Muscle of arm (tissue), 14 donors: ENCODE results near the gene PLA1A. TPM values are rescaled to one million over a fixed set of nuclear protein-coding genes. Genes with fewer than 3 reads are reported as not detected.
"Not testable (repeated sequence)": the region's sequence is repeated elsewhere in the genome, so short reads cannot be mapped to it uniquely, and the experiment has no call there.

Source experiments
- DNase-seq: peaks from one replicate; pipeline ENCODE4 v3.0.0-alpha.2; 2013
- long read RNA-seq, 11 donors: transcript quantifications; one replicate each; lab custom pipeline, GENCODE V29; 2026
- polyA plus RNA-seq, 12 donors: library from polyadenylated mRNA; unstranded; fragments of 120-200 nt; gene quantifications; one replicate each; pipeline ENCODE4 v1.2.1, GENCODE V29; 2013; ENCODE audit not compliant: insufficient read length in 12 of 12

Gene PLA1A, protein sequence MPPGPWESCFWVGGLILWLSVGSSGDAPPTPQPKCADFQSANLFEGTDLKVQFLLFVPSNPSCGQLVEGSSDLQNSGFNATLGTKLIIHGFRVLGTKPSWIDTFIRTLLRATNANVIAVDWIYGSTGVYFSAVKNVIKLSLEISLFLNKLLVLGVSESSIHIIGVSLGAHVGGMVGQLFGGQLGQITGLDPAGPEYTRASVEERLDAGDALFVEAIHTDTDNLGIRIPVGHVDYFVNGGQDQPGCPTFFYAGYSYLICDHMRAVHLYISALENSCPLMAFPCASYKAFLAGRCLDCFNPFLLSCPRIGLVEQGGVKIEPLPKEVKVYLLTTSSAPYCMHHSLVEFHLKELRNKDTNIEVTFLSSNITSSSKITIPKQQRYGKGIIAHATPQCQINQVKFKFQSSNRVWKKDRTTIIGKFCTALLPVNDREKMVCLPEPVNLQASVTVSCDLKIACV
- 1 to 10 TPM in 1 of 12 donors, under 1 TPM in 7, not detected in 4; 0.12 to 1.2 (median 0.21) TPM for polyA plus RNA-seq
- long read RNA-seq, donor 1, partial matches to known transcripts = 5 of 5 reads
- long read RNA-seq, donor 1, other reads (novel, unspliced or antisense) = 0 of 5 reads
- long read RNA-seq, donor 2 = 0 reads
- long read RNA-seq, donor 3, partial matches to known transcripts = 12 of 150 reads
- long read RNA-seq, donor 3, other reads (novel, unspliced or antisense) = 138 of 150 reads
- long read RNA-seq, donor 4 = 0 reads
- long read RNA-seq, donor 5 = 0 reads
- long read RNA-seq, donor 6 = 0 reads
- long read RNA-seq, donor 7 = 0 reads
- long read RNA-seq, donor 8 = 0 reads
- long read RNA-seq, donor 9 = 0 reads
- long read RNA-seq, donor 10 = 0 reads
- long read RNA-seq, donor 11 = 0 reads

GRCh38 chr3:119597548-119598288 lies at the start of gene PLA1A:
TSS of gene PLA1A (plus strand) at chr3:119597885. CDS start at chr3:119597914, 29 bp downstream.
- DNase-seq = no peak

DNA sequence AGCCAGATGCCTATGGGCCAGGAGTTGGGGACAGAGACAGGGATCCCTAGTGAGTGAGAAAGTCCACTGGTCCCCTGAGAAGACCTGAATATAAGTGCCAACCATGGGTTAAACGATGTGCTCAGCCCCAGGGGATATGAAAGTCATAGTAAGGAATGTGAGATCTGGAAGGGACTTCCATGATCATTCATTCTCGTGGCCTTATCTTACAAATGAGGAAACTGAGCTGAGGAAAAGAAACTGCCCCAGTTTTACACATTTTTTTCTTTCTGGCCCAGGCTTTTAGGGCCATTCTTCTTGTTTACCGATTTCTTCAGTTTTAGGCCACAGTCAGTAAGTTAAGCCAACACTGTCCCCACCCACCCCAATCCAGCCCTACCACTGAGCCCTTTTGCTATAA lies 49.3 kb upstream of the PLA1A start:
- no peak for DNase-seq

- DNase-seq = no peak
Measured at GRCh38 chr3:119550192-119550910, 47.3 kb upstream of the PLA1A start.

- no peak for DNase-seq
Measured at GRCh38 chr3:119551598-119551997, 46.1 kb upstream of the PLA1A start.

DNA sequence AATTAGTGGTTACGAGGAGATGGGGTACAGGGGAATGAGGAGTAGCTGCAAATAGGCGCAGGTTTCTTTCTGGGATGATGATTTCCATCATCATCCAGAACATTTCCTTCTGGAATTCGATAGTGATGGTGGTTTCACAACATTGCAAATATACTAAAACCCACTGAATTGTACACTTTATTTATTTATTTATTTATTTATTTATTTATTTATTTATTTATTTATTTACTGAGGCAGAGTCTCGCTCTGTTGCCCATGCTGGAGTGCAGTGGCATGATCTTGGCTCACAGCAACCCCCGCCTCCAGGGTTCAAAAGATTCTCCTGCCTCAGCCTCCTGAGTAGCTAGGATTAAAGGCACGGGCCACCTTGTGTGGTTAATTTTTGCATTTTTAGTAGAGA lies 44.8 kb upstream of the PLA1A start:
- not testable (repeated sequence) for DNase-seq

DNA sequence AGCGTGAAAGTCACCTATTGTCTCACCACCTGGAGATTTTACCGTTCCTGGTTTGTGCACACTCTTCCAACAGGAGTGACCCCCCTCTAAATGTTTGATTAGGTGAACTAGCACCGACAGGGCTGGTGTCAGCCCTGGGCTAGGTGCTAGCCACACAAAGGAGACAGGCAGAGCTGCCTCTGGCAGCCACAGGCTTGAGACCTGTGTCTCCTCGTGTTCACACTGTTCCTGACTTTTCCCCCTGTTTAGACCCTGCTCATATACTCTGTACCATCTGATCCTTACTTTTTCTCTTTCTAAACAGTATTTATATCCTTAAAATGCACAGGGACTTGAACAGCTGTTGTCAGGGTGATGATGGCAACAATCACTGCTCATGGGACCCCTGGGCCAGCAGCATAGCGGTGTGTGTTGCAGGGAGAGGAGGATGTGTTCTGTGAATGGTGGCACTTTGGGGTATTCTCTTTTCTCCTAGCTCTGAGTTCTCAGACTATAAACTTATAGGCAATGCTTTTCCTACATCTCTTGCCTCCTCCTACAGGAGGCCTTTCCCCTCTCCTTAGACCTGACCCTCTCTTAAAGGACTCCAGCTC lies 43.8 kb upstream of the PLA1A start:
- DNase-seq = no peak

DNA sequence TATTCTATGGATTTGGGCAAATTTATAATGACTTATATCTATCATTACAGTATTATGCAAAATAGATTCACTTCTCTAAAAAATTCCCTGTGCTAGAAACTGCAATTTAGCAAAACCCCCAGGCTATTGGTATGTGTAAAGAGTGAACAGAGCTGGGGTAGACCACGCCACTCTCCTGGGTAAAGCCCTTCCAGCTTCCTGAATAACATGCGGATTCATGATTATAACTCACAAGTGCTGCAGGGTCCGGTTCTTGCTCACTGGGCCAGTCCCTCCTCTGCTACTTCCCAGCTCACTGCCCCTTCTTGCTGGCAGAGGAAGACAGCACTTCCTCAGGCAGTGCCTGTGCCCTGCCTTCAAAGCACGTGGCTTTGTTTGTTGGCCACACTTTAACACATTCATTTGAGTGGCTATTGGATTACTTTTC lies 42.4 kb upstream of the PLA1A start:
- DNase-seq = no peak

DNA sequence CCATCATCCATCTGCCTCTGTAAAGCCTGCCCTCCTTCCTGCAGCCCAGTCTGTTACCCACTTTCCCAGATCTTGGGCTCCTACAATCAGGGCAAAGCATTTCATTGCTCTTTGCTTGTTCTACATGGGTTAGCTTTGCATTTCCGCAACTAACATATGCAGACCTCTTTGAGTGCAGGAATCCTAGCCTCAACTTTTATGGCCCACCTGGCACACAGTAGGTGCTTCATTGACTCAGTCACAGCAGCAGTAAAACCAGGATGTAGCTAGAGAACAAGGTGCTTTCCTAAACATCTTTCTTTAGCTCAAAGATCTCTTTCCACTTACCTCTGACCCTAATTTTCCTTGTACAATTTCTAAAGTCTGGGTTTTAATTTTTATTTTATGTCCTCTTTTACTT lies 41.8 kb upstream of the PLA1A start:
- DNase-seq = no peak

GRCh38 chr3:119557192-119557876 lies 40.4 kb upstream of the PLA1A start:
- DNase-seq = no peak

DNA sequence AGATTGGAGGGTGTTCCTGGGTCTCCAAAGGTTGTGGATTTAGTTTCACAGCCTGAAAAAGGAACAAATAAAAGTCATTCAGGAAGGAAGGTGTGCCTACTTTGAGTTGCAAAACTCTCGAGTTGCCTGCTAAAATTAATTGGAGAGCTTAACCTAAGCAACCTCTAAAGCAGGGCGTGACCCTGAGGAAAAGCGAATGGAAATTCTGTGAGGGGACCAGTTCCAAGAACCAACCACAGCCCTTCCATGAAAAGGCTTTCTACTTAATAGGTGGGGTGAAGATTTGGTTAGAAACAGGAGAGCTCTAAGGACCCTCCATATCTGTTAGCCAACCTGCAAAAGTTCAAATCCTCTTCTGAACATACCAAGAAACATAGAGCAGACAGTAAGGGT lies 39.8 kb upstream of the PLA1A start:
- DNase-seq = no peak

- DNase-seq = no peak
Measured at GRCh38 chr3:119558626-119559317, 38.9 kb upstream of the PLA1A start.

DNA sequence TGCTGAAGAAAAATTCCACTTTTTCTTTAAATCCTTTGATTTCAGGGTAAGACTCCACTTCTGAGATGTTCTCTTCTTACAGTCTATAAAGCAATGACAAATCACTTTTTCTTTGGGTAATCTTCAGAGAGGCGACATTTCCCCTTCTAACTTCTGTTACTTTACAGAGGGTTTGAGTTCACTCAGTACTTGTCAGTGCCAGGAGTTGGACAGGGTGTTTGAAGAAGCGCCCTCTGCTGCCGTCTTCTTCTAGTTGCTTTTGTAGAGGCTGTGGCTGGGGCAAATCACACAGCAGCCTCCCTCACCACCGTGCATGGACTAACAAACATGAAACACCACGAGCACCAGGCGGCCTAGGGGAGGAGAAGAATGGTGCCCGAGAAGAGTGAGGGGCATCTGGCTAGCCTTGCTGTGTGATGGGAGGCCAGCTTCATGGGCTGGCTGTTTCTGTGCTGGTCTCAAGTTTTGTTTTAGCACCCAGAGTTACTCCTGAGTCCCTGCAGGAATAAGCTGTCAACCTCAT lies 38.2 kb upstream of the PLA1A start, which contains the start of gene CD80:
Gene CD80, minus strand, starts transcription at position 174 of the 523 bp plus-strand sequence. CDS start 1,886 bp downstream, outside the sequence.
- DNase-seq = no peak

DNA sequence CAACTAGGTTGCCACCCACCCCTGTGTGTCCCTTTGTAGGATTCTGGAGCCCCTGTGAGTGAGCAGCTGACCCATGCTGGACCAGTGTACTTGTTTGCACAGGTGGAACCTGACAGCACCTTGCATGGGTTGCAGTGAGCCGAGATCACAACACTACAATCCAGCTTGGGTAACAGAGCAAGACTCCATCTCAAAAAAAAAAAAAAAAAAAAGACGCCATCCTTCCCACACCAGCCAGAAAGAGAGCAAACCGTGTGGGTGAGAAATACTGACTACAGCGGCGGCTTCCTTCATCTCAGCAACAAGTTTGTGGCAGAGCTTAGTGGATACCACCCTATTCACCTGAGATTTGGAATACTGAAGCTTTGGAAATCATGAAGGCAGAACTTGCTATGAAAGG lies 37.5 kb upstream of the PLA1A start:
- DNase-seq = no peak

DNA sequence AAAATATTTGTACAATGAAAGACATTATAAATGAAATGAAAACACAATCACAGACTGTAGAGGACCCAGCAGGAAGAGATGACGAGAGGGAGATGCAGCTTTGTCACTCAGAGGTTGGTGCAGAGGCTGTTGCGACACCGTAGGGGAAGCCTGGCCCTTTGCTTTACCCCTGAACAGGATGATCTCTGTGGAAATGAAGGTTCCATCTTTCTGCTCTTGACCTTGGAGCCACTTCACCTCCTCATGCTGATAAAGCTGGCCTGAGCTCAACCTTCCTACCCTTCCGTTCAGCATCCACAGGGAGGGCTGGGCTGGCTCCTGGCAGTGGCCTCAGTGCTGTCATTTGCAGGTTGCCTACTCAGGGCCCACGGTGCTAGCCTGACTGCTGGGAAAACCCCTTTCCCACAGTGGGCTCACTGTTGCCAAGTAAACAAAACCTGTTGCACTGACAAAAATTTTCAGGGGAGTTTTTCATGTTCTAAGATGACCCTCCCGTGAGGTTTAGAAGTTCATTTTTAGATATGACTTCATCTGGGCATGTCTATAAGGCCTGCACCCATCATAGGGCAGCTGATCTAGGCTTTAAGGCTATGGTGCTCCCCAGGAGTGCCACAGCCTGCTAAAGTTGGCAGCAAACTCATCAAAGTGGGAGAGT lies 35.3 kb upstream of the PLA1A start:
- no peak for DNase-seq

DNA sequence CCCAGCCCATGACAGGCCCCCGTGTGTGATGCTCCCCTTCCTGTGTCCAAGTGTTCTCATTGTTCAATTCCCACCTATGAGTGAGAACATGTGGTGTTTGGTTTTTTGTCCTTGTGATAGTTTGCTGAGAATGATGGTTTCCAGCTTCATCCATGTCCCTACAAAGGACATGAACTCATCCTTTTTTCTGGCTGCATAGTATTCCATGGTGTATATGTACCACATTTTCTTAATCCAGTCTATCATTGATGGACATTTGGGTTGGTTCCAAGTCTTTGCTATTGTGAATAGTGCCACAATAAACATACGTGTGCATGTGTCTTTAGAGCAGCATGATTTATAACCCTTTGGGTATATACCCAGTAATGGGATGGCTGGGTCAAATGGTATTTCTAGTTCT lies 34.4 kb upstream of the PLA1A start:
- not testable (repeated sequence) for DNase-seq

DNA sequence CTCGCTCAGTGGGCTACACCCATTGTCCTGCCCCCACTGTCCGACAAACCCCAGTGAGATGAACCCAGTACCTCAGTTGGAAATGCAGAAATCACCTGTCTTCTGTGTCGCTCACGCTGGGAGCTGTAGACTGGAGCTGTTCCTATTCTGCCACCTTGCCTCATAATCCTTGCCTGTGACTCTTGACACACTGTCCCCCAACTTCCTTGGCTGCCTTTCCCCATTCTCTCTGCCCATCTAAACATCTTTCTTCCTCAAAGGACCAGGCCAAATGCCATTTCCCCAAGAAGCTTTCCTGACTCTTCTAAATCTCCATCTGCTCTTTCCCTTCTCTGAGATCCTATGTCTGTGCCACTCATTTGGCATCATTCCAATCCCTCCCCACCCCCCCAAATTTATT lies 28.5 kb upstream of the PLA1A start:
- DNase-seq = no peak

DNA sequence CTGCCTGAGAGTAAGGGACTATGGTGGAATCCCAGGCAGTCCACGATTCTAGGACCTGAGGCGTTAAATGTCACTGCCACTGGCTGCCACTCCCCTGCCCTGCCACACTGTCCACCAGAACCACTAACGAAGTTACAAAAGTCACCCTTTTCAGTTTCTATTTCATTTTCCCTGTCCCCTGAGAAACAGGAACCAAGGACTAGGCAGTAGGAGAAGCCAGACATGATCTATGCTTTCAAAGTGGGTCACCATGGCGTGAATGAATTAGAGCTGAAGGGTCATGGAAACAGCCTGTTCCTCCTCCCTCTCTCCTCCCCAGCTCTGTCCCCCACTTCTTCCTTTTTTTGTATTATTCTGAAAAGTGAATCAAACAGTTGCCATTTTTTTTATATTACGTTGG lies 27.5 kb upstream of the PLA1A start:
- DNase-seq = no peak

GRCh38 chr3:119571230-119571629 lies 26.5 kb upstream of the PLA1A start:
- DNase-seq = no peak

- DNase-seq = no peak
Measured at GRCh38 chr3:119571688-119572087, 26.0 kb upstream of the PLA1A start.
